Caco-2 (cell line): ENCODE measurements around the gene C22orf39. TPM values are rescaled to one million over a fixed set of nuclear protein-coding genes. Genes with fewer than 3 reads are reported as not detected.

Source experiments
- BruUV-seq: library from RNA; stranded (reverse); fragments of 400-500 nt; replicated peaks from 2 replicates; lab custom pipeline; 2021; lab: Mats Ljungman, UMichigan
- CTCF ChIA-PET: fragments of 300-600 bp; sonication (Branson Sonifier 250); formaldehyde crosslinking; loops from one replicate; lab custom pipeline; 2022; ENCODE audit warnings: antibody characterized with exemption; lab: Charles Lee
- POLR2A ChIA-PET: fragments of 300-600 bp; sonication (Branson Sonifier 250); formaldehyde crosslinking; loops from one replicate; lab custom pipeline; 2022; ENCODE audit warnings: antibody characterized with exemption; lab: Charles Lee
- DNase-seq, 2 experiments: peaks; one replicate each; pipeline versions ENCODE4 v3.0.0 to v3.0.0-alpha.2; 2020 to 2022
- H3K27me3 ChIP-seq: replicated peaks from 2 replicates; pipeline ENCODE4 v1.6.0; 2011; ENCODE audit warnings: low read length; ENCODE audit not compliant: control insufficient read depth, insufficient read depth
- H3K36me3 ChIP-seq: 2 replicates; pipeline ENCODE4 v1.5.1; 2011; ENCODE audit warnings: low read length; ENCODE audit not compliant: control insufficient read depth, insufficient read depth
- H3K4me1 ChIP-seq: fragments of 250-450 bp; sonication (Bioruptor Pico); 2 replicates; pipeline ENCODE4 v1.5.1; 2020; ENCODE audit warnings: mild to moderate bottlenecking
- H3K4me3 ChIP-seq: 2 replicates; pipeline ENCODE4 v1.5.1; 2011; ENCODE audit warnings: low read depth, mild to moderate bottlenecking, control low read depth, low read length
- H3K9me3 ChIP-seq: fragments of 250-450 bp; sonication (Bioruptor Pico); 2 replicates; pipeline ENCODE4 v1.5.1; 2020; ENCODE audit warnings: mild to moderate bottlenecking, moderate library complexity
- H3K27ac Mint-ChIP-seq: one replicate; pipeline ENCODE4 v1.8.0; 2022; ENCODE audit warnings: mixed read lengths; ENCODE audit not compliant: unreplicated experiment
- H3K27me3 Mint-ChIP-seq: one replicate; pipeline ENCODE4 v1.8.0; 2022; ENCODE audit warnings: mixed read lengths; ENCODE audit not compliant: insufficient read depth, unreplicated experiment
- H3K36me3 Mint-ChIP-seq: one replicate; pipeline ENCODE4 v1.8.0; 2022; ENCODE audit warnings: mild to moderate bottlenecking, mixed read lengths; ENCODE audit not compliant: insufficient read depth, unreplicated experiment
- H3K4me1 Mint-ChIP-seq: one replicate; pipeline ENCODE4 v1.8.0; 2022; ENCODE audit warnings: low read depth, mixed read lengths; ENCODE audit not compliant: unreplicated experiment
- H3K4me3 Mint-ChIP-seq: one replicate; pipeline ENCODE4 v1.8.0; 2022; ENCODE audit warnings: mild to moderate bottlenecking, moderate library complexity, mixed read lengths; ENCODE audit not compliant: unreplicated experiment
- H3K9me3 Mint-ChIP-seq: one replicate; pipeline ENCODE4 v1.8.0; 2022; ENCODE audit warnings: mixed read lengths; ENCODE audit not compliant: unreplicated experiment
- CTCF ChIP-seq, 2 experiments: fragments of 200-600 bp in 1 of 2; IDR thresholded peaks; 1 replicate in 1 of 2; 2 replicates in 1 of 2; pipeline versions ENCODE4 v1.5.1 to v1.8.0; 2011 to 2022; ENCODE audit warnings: antibody characterized with exemption in 1 of 2, control low read depth in 1 of 2, inconsistent platforms in 1 of 2, low read depth in 1 of 2, low read length in 1 of 2, mild to moderate bottlenecking in 1 of 2, moderate library complexity in 1 of 2; ENCODE audit not compliant: insufficient read depth in 1 of 2, severe bottlenecking in 1 of 2, unreplicated experiment in 1 of 2
- intact Hi-C: fragments of 100-400 bp; cut with micrococcal nuclease; formaldehyde crosslinking; loops from one replicate; pipeline ENCODE4 v1.10.0; 2022; ENCODE audit not compliant: unreplicated experiment
- total RNA-seq: library from RNA; stranded (reverse); gene quantifications from 2 replicates; pipeline ENCODE4 v1.2.3, GENCODE V29; 2022

The C22orf39 gene
- total RNA-seq, 1 experiment from 2014 or later: 36.1 TPM

GRCh38 chr22:19450363-19451175 is 3.1 kb upstream of the C22orf39 start:
- H3K9me3 Mint-ChIP-seq: no peaks in the 10 kb centered on the region
- no peak for DNase-seq
- H3K36me3 ChIP-seq: no peaks in the 10 kb centered on the region; the same call in 1 of the 2 replicates
- peaks cover 52% of the 10 kb centered on the region for H3K36me3 Mint-ChIP-seq
- H3K27ac Mint-ChIP-seq: no peak overlapping the region
- H3K4me1 ChIP-seq: no peaks in the 10 kb centered on the region
- peaks cover 17% of the 10 kb centered on the region for H3K4me1 Mint-ChIP-seq
- no peak overlapping the region for H3K4me3 ChIP-seq
- ChIA-PET CTCF (interaction anchor here (0.7 kb wide), 1 partner anchor 179 kb away, joined by 9 read pairs; no protein-coding TSS in a partner anchor), POLR2A (no interaction called here)
- H3K27me3 Mint-ChIP-seq: no peaks in the 10 kb centered on the region
- H3K4me3 Mint-ChIP-seq: no peak overlapping the region
- BruUV-seq: no TSS peak
- intact Hi-C loops: no loop called here
- H3K9me3 ChIP-seq: no peaks in the 10 kb centered on the region
- H3K27me3 ChIP-seq: no peaks in the 10 kb centered on the region
- no peak for TF ChIP-seq CTCF (IDR thresholded peaks at IDR 0.05; ENCODE audit: insufficient read depth in 1 of 2, low read depth in 1 of 2, low read length in 1 of 2, severe bottlenecking in 1 of 2, unreplicated experiment in 1 of 2)

- no peaks in the 10 kb centered on the region for H3K4me1 ChIP-seq
- Mint-ChIP-seq H3K36me3 (peaks cover 57% of the 10 kb centered on the region), H3K4me1 (peaks cover 17% of the 10 kb centered on the region), H3K27ac (no peak overlapping the region), H3K27me3 (no peaks in the 10 kb centered on the region), H3K4me3 (no peak overlapping the region), H3K9me3 (no peaks in the 10 kb centered on the region)
- POLR2A ChIA-PET: no interaction called here
- no peak for DNase-seq
- H3K9me3 ChIP-seq: no peaks in the 10 kb centered on the region
- no TSS peak for BruUV-seq
- intact Hi-C loops: no loop called here
- no peak overlapping the region for H3K4me3 ChIP-seq
- no peak for TF ChIP-seq CTCF (IDR thresholded peaks at IDR 0.05; ENCODE audit: insufficient read depth in 1 of 2, low read depth in 1 of 2, low read length in 1 of 2, severe bottlenecking in 1 of 2, unreplicated experiment in 1 of 2)
- CTCF ChIA-PET: no interaction called here
- H3K36me3 ChIP-seq: no peaks in the 10 kb centered on the region; the same call in 1 of the 2 replicates
- no peaks in the 10 kb centered on the region for H3K27me3 ChIP-seq
These were observed 1.9 kb upstream of the C22orf39 start for GRCh38 chr22:19449422-19449767.

- Mint-ChIP-seq H3K9me3 (no peaks in the 10 kb centered on the region), H3K36me3 (peaks cover 55% of the 10 kb centered on the region), H3K4me3 (peak overlapping the region; percentile 81), H3K27ac (no peak overlapping the region), H3K27me3 (no peaks in the 10 kb centered on the region), H3K4me1 (peaks cover 17% of the 10 kb centered on the region)
- BruUV-seq: no TSS peak
- ChIA-PET CTCF (no interaction called here), POLR2A (no interaction called here)
- no peak for DNase-seq
- intact Hi-C loops: no loop called here
- Histone ChIP-seq H3K9me3 (no peaks in the 10 kb centered on the region), H3K4me1 (no peaks in the 10 kb centered on the region), H3K36me3 (peaks cover 1% of the 10 kb centered on the region), H3K27me3 (no peaks in the 10 kb centered on the region), H3K4me3 (peak overlapping the region; percentile 76)
- no peak for TF ChIP-seq CTCF (IDR thresholded peaks at IDR 0.05; ENCODE audit: insufficient read depth in 1 of 2, low read depth in 1 of 2, low read length in 1 of 2, severe bottlenecking in 1 of 2, unreplicated experiment in 1 of 2)
These were observed 1.4 kb upstream of the C22orf39 start for GRCh38 chr22:19448739-19449421.
